H54 (cell line): ENCODE results near the gene NCAM1.

Experiments
- DNase-seq: peaks from one replicate; pipeline ENCODE4 v3.0.0; 2011; ENCODE audit warnings: low spot score, mixed read lengths; ENCODE audit not compliant: insufficient read length
- FAIRE-seq: peaks from 3 replicates; lab custom pipeline; 2011; peaks lifted over from hg19 to GRCh38; lab: Jason Lieb, UNC
- POLR2A ChIP-seq: IDR thresholded peaks from 2 replicates; pipeline ENCODE4 v1.6.1; 2011; ENCODE audit warnings: low read depth, mild to moderate bottlenecking, low read length

NCAM1 gene

GRCh38 chr11:112989198-112989597 lies 28.0 kb downstream of the NCAM1 start:
- no peak for TF ChIP-seq POLR2A
- FAIRE-seq: no peak
- no peak for DNase-seq

- DNase-seq: no peak
- FAIRE-seq: no peak
- TF ChIP-seq POLR2A: no peak
These were observed 32.6 kb downstream of the NCAM1 start for GRCh38 chr11:112993808-112994207.

- TF ChIP-seq POLR2A: no peak
These were observed 34.3 kb downstream of the NCAM1 start for GRCh38 chr11:112995423-112996090.

GRCh38 chr11:112996994-112997393 lies 35.8 kb downstream of the NCAM1 start:
- no peak for FAIRE-seq
- no peak for DNase-seq
- TF ChIP-seq POLR2A: no peak

More at GRCh38 chr11:112995423-112996090, 34.3 kb downstream of the NCAM1 start:
- FAIRE-seq (no peak), DNase-seq (no peak)

- no peak for DNase-seq
- no peak for TF ChIP-seq POLR2A
- FAIRE-seq: no peak
These were observed 36.7 kb downstream of the NCAM1 start for GRCh38 chr11:112997857-112998466.

- TF ChIP-seq POLR2A: no peak
- no peak for FAIRE-seq
- no peak for DNase-seq
These were observed 38.3 kb downstream of the NCAM1 start for GRCh38 chr11:112999520-112999919.

GRCh38 chr11:113001709-113002108 lies 40.5 kb downstream of the NCAM1 start:
- FAIRE-seq (no peak), DNase-seq (no peak)
- no peak for TF ChIP-seq POLR2A

- TF ChIP-seq POLR2A: no peak
- DNase-seq: no peak
- no peak for FAIRE-seq
These were observed 45.8 kb downstream of the NCAM1 start for GRCh38 chr11:113006896-113007445.

GRCh38 chr11:113014262-113015097 lies 53.3 kb downstream of the NCAM1 start:
- FAIRE-seq (no peak), DNase-seq (no peak)
- no peak for TF ChIP-seq POLR2A

- DNase-seq: no peak
- FAIRE-seq: no peak
- TF ChIP-seq POLR2A: no peak
These were observed 53.9 kb downstream of the NCAM1 start for GRCh38 chr11:113015098-113015455.

GRCh38 chr11:113016905-113017304 lies 55.7 kb downstream of the NCAM1 start:
- FAIRE-seq: no peak
- no peak for TF ChIP-seq POLR2A

GRCh38 chr11:113018913-113019312 lies 57.7 kb downstream of the NCAM1 start:
- no peak for DNase-seq
- no peak for FAIRE-seq
- TF ChIP-seq POLR2A: no peak

More at GRCh38 chr11:113016905-113017304, 55.7 kb downstream of the NCAM1 start:
- no peak for DNase-seq

- no peak for TF ChIP-seq POLR2A
- DNase-seq (no peak), FAIRE-seq (no peak)
These were observed 58.5 kb downstream of the NCAM1 start for GRCh38 chr11:113019711-113020110.

- no peak for DNase-seq
- no peak for FAIRE-seq
These were observed 59.9 kb downstream of the NCAM1 start for GRCh38 chr11:113021111-113021510.

More at GRCh38 chr11:113021111-113021510, 59.9 kb downstream of the NCAM1 start:
- TF ChIP-seq POLR2A: no peak
